GM12878 (cell line): ENCODE measurements around the gene PPM1N. TPM values are rescaled to one million over a fixed set of nuclear protein-coding genes. Genes with fewer than 3 reads are reported as not detected.

ENCODE experiments used
- CEBPB ChIP-seq, 2 experiments: fragments of 150-350 bp in 1 of 2; IDR thresholded peaks; 2 replicates each; pipeline ENCODE4 v1.6.1; 2012 to 2014; ENCODE audit warnings: low read depth in 2 of 2, low read length in 2 of 2, borderline replicate concordance in 1 of 2, inconsistent platforms in 1 of 2
- CREB1 ChIP-seq: IDR thresholded peaks from 2 replicates; pipeline ENCODE4 v1.6.1; 2012; ENCODE audit warnings: low read depth, mild to moderate bottlenecking, inconsistent platforms
- DPF2 ChIP-seq: fragments of 450-650 bp; IDR thresholded peaks from 2 replicates; pipeline ENCODE4 v1.6.1; 2017; ENCODE audit warnings: mild to moderate bottlenecking
- GATAD2B ChIP-seq: fragments of 450-650 bp; conservative IDR thresholded peaks from 2 replicates; pipeline ENCODE4 v1.6.1; 2017; ENCODE audit warnings: low read depth, mild to moderate bottlenecking, moderate library complexity
- KDM1A ChIP-seq: fragments of 200-600 bp; sonication (generic); IDR thresholded peaks from 2 replicates; pipeline ENCODE4 v1.6.1; 2016; ENCODE audit warnings: borderline replicate concordance
- MEF2B ChIP-seq: fragments of 450-650 bp; IDR thresholded peaks from 2 replicates; pipeline ENCODE4 v1.6.1; 2018; ENCODE audit warnings: mild to moderate bottlenecking, moderate library complexity; ENCODE audit not compliant: partially characterized antibody, poor library complexity, severe bottlenecking
- MYB ChIP-seq: fragments of 150-350 bp; IDR thresholded peaks from 2 replicates; pipeline ENCODE4 v1.6.1; 2014; ENCODE audit warnings: mild to moderate bottlenecking, low read depth, low read length, borderline replicate concordance
- POLR2AphosphoS2 ChIP-seq: IDR thresholded peaks from 2 replicates; pipeline ENCODE4 v1.6.1; 2011; ENCODE audit warnings: low read depth, mild to moderate bottlenecking, low read length, improper control_type of control experiment, moderate library complexity
- POLR2AphosphoS5 ChIP-seq: IDR thresholded peaks from 2 replicates; pipeline ENCODE4 v1.6.1; 2011; ENCODE audit warnings: mild to moderate bottlenecking, low read length, inconsistent platforms
- POU2F2 ChIP-seq: IDR thresholded peaks from 3 replicates; pipeline ENCODE4 v1.6.1; 2011; ENCODE audit warnings: low read depth, mild to moderate bottlenecking, low read length, borderline replicate concordance
- RB1 ChIP-seq: fragments of 450-650 bp; formaldehyde crosslinking; IDR thresholded peaks from 2 replicates; pipeline ENCODE4 v1.6.1; 2017; ENCODE audit warnings: mild to moderate bottlenecking, borderline replicate concordance
- SIN3A ChIP-seq: IDR thresholded peaks from 2 replicates; pipeline ENCODE4 v1.6.1; 2012; ENCODE audit warnings: low read depth, low read length, improper control_type of control experiment
- SP1 ChIP-seq: IDR thresholded peaks from one replicate; pipeline ENCODE4 v1.6.1; 2011; ENCODE audit warnings: low read depth, low read length
- STAT1 ChIP-seq: fragments of 450-650 bp; conservative IDR thresholded peaks from 2 replicates; pipeline ENCODE4 v1.6.1; 2014; ENCODE audit warnings: antibody characterized with exemption, mild to moderate bottlenecking
- TCF12 ChIP-seq: IDR thresholded peaks from 2 replicates; pipeline ENCODE4 v1.6.1; 2011; ENCODE audit warnings: low read depth, mild to moderate bottlenecking, low read length
- TCF7 ChIP-seq: IDR thresholded peaks from 2 replicates; pipeline ENCODE4 v1.6.1; 2014; ENCODE audit warnings: antibody characterized with exemption, borderline replicate concordance
- ZNF384 ChIP-seq: IDR thresholded peaks from 2 replicates; pipeline ENCODE4 v1.6.1; 2012; ENCODE audit warnings: low read depth, mild to moderate bottlenecking, low read length, improper control_type of control experiment, borderline replicate concordance
- ZZZ3 ChIP-seq: IDR thresholded peaks from 2 replicates; pipeline ENCODE4 v1.6.1; 2011; ENCODE audit warnings: low read depth; ENCODE audit not compliant: control insufficient read depth, insufficient read length
- polyA plus RNA-seq, 11 experiments: library from polyadenylated mRNA; depleted of rRNA in 4 of 11; unstranded in 6 of 11; stranded (reverse) in 5 of 11; fragments of >200 nt; fragmentation: Nextera tagmentation in 4 of 11; fragmentation: Illumina TruSeq in 1 of 11; extraction: Ambion mirVana in 4 of 11; extraction: Trizol in 1 of 11; gene quantifications; 1 replicate in 1 of 11; 2 replicates in 10 of 11; pipeline versions ENCODE4 v1.2.1 to v1.2.3, GENCODE V29; 2011 to 2016; ENCODE audit warnings: inconsistent platforms in 2 of 11, missing spikeins in 2 of 11, low read depth in 1 of 11
- total RNA-seq, 4 experiments: library from RNA; depleted of rRNA in 3 of 4; stranded (reverse); fragments of >200 nt in 3 of 4; fragmentation: Illumina TruSeq in 1 of 4; extraction: Trizol in 1 of 4; gene quantifications; 2 replicates each; pipeline versions ENCODE4 v1.2.1 to v1.2.3, GENCODE V29; 2013 to 2021
- TF ChIP-seq, protein P1 (sequence below): IDR thresholded peaks from 2 replicates; pipeline ENCODE4 v1.6.1; 2011; ENCODE audit warnings: low read depth, low read length, improper control_type of control experiment, borderline replicate concordance
- TF ChIP-seq, protein P2 (sequence below): fragments of 450-650 bp; formaldehyde crosslinking; IDR thresholded peaks from 2 replicates; pipeline ENCODE4 v1.4.0; 2020; ENCODE audit warnings: mild to moderate bottlenecking, moderate library complexity
- TF ChIP-seq, protein P3 (sequence below): fragments of 450-650 bp; IDR thresholded peaks from 2 replicates; pipeline ENCODE4 v1.6.1; 2017; ENCODE audit warnings: mild to moderate bottlenecking
- TF ChIP-seq, protein P4 (sequence below): fragments of 450-650 bp; conservative IDR thresholded peaks from 2 replicates; pipeline ENCODE4 v1.6.1; 2017; ENCODE audit warnings: mild to moderate bottlenecking, moderate library complexity

PPM1N gene
- total and polyA plus RNA-seq, 10 of the 15 experiments (the other 5 are each of a cell fraction or from before 2014, with no cell fraction given) = 1.6 to 5.4 (median 3.7) TPM

GRCh38 chr19:45467456-45468158 is 30.6 kb upstream of the PPM1N start, which contains the start of gene FOSB (continued):
- TF ChIP-seq, protein P1, sequence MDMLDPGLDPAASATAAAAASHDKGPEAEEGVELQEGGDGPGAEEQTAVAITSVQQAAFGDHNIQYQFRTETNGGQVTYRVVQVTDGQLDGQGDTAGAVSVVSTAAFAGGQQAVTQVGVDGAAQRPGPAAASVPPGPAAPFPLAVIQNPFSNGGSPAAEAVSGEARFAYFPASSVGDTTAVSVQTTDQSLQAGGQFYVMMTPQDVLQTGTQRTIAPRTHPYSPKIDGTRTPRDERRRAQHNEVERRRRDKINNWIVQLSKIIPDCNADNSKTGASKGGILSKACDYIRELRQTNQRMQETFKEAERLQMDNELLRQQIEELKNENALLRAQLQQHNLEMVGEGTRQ = no peak
- TF ChIP-seq SP1 (peak; percentile 50), TCF12 (0 out of 2 replicates have a peak, but pooled peaks have one; percentile 8), POU2F2 (peak; percentile 81; the same call in 1 of the 3 replicates), MYB (no peak), POLR2AphosphoS5 (peak; percentile 95), CEBPB (IDR thresholded peaks at IDR 0.05; ENCODE audit: borderline replicate concordance in 1 of 2, low read depth in 2 of 2, low read length in 2 of 2) (no peak), STAT1 (0 out of 2 replicates have a peak, but pooled peaks have one; percentile 60), CREB1 (peak; percentile 98), KDM1A (no peak), POLR2AphosphoS2 (0 out of 2 replicates have a peak, but pooled peaks have one; percentile 26), ZNF384 (no peak), SIN3A (peak; percentile 86), GATAD2B (peak; percentile 55; the same call in 1 of the 2 replicates), MEF2B (peak; percentile 14), TCF7 (no peak), ZZZ3 (no peak), RB1 (peak; percentile 26; the same call in 1 of the 2 replicates), DPF2 (peak; percentile 66; the same call in 1 of the 2 replicates)
- TF ChIP-seq, protein P2, sequence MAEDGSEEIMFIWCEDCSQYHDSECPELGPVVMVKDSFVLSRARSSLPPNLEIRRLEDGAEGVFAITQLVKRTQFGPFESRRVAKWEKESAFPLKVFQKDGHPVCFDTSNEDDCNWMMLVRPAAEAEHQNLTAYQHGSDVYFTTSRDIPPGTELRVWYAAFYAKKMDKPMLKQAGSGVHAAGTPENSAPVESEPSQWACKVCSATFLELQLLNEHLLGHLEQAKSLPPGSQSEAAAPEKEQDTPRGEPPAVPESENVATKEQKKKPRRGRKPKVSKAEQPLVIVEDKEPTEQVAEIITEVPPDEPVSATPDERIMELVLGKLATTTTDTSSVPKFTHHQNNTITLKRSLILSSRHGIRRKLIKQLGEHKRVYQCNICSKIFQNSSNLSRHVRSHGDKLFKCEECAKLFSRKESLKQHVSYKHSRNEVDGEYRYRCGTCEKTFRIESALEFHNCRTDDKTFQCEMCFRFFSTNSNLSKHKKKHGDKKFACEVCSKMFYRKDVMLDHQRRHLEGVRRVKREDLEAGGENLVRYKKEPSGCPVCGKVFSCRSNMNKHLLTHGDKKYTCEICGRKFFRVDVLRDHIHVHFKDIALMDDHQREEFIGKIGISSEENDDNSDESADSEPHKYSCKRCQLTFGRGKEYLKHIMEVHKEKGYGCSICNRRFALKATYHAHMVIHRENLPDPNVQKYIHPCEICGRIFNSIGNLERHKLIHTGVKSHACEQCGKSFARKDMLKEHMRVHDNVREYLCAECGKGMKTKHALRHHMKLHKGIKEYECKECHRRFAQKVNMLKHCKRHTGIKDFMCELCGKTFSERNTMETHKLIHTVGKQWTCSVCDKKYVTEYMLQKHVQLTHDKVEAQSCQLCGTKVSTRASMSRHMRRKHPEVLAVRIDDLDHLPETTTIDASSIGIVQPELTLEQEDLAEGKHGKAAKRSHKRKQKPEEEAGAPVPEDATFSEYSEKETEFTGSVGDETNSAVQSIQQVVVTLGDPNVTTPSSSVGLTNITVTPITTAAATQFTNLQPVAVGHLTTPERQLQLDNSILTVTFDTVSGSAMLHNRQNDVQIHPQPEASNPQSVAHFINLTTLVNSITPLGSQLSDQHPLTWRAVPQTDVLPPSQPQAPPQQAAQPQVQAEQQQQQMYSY (CRISPR knock-in tag) = 0 out of 2 replicates have a peak, but pooled peaks have one; percentile 43
- TF ChIP-seq, protein P3, sequence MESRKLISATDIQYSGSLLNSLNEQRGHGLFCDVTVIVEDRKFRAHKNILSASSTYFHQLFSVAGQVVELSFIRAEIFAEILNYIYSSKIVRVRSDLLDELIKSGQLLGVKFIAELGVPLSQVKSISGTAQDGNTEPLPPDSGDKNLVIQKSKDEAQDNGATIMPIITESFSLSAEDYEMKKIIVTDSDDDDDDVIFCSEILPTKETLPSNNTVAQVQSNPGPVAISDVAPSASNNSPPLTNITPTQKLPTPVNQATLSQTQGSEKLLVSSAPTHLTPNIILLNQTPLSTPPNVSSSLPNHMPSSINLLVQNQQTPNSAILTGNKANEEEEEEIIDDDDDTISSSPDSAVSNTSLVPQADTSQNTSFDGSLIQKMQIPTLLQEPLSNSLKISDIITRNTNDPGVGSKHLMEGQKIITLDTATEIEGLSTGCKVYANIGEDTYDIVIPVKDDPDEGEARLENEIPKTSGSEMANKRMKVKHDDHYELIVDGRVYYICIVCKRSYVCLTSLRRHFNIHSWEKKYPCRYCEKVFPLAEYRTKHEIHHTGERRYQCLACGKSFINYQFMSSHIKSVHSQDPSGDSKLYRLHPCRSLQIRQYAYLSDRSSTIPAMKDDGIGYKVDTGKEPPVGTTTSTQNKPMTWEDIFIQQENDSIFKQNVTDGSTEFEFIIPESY = peak; percentile 58; the same call in 1 of the 2 replicates
- TF ChIP-seq, protein P4, sequence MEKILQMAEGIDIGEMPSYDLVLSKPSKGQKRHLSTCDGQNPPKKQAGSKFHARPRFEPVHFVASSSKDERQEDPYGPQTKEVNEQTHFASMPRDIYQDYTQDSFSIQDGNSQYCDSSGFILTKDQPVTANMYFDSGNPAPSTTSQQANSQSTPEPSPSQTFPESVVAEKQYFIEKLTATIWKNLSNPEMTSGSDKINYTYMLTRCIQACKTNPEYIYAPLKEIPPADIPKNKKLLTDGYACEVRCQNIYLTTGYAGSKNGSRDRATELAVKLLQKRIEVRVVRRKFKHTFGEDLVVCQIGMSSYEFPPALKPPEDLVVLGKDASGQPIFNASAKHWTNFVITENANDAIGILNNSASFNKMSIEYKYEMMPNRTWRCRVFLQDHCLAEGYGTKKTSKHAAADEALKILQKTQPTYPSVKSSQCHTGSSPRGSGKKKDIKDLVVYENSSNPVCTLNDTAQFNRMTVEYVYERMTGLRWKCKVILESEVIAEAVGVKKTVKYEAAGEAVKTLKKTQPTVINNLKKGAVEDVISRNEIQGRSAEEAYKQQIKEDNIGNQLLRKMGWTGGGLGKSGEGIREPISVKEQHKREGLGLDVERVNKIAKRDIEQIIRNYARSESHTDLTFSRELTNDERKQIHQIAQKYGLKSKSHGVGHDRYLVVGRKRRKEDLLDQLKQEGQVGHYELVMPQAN = peak; percentile 97
